Fibroblast of lung (primary cell): ENCODE data around the gene MRPS26.

Experiments
- CTCF ChIP-seq, 2 donors: IDR thresholded peaks in 1 of 2; conservative IDR thresholded peaks in 1 of 2; 1 replicate in 1 of 2; 2 replicates in 1 of 2; pipeline ENCODE4 v1.5.1; 2011 to 2012; ENCODE audit warnings: low read length in 2 of 2, control low read depth in 1 of 2, inconsistent platforms in 1 of 2, low read depth in 1 of 2, mild to moderate bottlenecking in 1 of 2
- EZH2 ChIP-seq: IDR thresholded peaks from 2 replicates; pipeline ENCODE4 v1.5.1; 2012; ENCODE audit warnings: low read length, control low read depth, mild to moderate bottlenecking; ENCODE audit errors: missing control alignments

GRCh38 chr20:3032624-3033023 is 13.2 kb upstream of the MRPS26 start:
- TF ChIP-seq CTCF (conservative IDR thresholded peaks at IDR 0.05 in 1 of 2, IDR thresholded peaks at IDR 0.05 in 1 of 2; ENCODE audit: low read depth in 1 of 2, low read length in 2 of 2) (no peak), EZH2 (no peak)
